HG03432 (cell line): ENCODE measurements around the gene PNP.

Experiments
- ATAC-seq: cut with Tn5 transposase; IDR thresholded peaks from one replicate; pipeline ENCODE4 v1.9.1; 2021; ENCODE audit warnings: mild to moderate bottlenecking, moderate library complexity; ENCODE audit not compliant: unreplicated experiment

PNP gene

DNA sequence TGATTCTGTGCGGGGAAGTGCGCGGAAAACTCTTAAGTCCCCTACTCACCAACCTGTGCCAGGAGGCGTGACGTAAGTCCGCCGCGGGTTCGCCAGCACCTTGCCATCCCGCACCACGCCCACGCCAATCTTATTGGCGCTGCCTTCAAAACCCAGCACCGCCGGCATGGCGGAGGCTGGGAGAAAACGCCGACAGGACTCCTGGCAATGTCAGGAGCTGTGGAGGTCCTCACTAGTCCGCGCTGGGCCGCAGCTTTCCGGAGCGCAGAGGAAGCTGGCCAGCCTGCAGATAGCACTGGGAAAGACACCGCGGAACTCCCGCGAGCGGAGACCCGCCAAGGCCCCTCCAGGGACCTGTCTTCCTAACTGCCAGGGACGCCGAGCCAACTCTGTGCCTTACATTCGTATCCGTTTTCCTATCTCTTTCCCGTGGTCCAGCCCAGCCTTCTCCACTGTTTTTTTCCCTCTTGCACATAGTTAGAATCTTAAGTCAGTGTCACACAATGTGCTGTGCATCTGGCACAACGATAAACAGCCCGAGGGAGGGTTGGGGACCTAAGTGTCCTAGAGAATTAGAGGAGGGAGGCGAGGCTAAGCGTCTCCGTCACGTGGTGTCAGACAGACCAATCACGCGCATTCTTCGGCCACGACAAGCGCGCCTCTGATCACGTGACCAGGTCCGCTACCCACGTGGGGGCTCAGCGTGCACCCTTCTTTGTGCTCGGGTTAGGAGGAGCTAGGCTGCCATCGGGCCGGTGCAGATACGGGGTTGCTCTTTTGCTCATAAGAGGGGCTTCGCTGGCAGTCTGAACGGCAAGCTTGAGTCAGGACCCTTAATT is 14.5 kb upstream of the PNP start, which contains the start of the genes APEX1 and OSGEP:
Gene APEX1, plus strand, starts transcription at position 711 of the 839 bp plus-strand sequence. CDS start 420 bp downstream, outside the sequence.
Gene OSGEP, minus strand, starts transcription at position 297 of the 839 bp plus-strand sequence. Its CDS starts 129 bp downstream, at position 168.
- peak; percentile 90 for ATAC-seq

DNA sequence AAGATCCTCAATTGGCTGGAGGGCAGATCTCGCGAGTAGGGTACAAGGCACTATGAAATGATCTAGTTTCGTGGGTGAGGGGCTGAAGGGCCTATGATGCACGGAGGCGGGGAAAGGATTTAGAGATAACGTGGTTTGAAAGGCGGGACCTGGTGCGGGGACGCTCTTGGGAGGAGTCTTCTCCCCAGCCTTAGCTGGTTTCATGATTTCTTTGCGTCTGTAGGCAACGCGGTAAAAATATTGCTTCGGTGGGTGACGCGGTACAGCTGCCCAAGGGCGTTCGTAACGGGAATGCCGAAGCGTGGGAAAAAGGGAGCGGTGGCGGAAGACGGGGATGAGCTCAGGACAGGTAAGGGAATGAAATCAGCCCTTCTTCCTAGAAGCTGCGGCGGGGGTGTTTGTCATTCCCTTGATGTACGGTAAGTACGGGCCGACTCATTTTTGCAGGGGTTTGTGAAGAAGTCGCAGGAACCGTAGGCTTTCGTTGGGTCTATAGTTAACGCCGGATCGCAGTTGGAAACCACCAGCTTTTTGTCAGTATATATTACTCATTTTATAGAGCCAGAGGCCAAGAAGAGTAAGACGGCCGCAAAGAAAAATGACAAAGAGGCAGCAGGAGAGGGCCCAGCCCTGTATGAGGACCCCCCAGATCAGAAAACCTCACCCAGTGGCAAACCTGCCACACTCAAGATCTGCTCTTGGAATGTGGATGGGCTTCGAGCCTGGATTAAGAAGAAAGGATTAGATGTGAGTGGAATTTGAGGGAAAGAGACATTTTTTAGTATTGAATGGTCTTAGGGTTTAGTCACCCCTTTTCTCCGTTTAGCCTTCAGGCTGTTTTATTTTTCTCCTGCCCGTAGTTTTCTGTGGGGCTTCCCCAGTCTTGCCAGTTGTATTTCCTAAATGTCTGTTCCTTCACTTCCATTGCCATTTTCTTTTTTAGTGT is 13.6 kb upstream of the PNP start:
- peak; percentile 48 for ATAC-seq

GRCh38 chr14:20456971-20457370 is 12.2 kb upstream of the PNP start:
- ATAC-seq, result no peak

GRCh38 chr14:20458031-20458789 is 11.0 kb upstream of the PNP start:
- ATAC-seq, result no peak

DNA sequence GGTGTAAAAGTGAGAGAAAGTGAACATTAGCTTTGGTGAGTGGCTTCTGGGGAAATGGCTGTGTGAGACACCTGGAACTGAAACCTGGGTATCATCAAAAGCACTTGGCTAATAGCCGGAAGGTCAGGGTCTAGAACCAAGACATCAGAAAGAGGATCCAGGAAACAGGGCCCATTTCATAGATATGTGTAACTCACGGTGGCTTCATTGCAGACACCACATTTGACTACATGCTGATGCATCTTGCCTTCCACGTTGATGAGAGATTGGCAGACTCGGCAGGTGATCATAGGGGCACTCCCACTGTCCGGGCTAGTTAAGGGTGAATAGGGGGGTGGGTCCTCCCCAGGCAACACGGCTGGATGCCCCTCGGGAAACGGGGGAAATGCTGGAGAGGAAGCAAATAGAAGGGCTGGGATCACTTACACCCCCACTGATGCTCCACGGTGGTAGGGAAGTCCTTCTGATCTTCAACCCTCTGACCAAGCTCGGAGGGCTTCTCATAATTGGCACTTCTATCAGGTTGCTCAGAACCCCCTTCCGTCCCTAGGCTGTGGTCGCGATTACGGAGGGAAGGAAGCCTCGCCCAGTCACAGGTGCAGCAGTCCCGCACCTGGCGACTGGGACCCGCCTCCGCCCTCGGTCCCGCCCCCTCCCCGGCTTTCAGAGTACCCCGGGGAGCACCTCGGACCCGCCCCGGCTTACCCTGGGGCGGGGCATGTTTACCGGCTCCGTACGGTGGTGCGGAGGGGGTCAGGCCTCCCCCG is 8.6 kb upstream of the PNP start:
- peak; percentile 17 for ATAC-seq

DNA sequence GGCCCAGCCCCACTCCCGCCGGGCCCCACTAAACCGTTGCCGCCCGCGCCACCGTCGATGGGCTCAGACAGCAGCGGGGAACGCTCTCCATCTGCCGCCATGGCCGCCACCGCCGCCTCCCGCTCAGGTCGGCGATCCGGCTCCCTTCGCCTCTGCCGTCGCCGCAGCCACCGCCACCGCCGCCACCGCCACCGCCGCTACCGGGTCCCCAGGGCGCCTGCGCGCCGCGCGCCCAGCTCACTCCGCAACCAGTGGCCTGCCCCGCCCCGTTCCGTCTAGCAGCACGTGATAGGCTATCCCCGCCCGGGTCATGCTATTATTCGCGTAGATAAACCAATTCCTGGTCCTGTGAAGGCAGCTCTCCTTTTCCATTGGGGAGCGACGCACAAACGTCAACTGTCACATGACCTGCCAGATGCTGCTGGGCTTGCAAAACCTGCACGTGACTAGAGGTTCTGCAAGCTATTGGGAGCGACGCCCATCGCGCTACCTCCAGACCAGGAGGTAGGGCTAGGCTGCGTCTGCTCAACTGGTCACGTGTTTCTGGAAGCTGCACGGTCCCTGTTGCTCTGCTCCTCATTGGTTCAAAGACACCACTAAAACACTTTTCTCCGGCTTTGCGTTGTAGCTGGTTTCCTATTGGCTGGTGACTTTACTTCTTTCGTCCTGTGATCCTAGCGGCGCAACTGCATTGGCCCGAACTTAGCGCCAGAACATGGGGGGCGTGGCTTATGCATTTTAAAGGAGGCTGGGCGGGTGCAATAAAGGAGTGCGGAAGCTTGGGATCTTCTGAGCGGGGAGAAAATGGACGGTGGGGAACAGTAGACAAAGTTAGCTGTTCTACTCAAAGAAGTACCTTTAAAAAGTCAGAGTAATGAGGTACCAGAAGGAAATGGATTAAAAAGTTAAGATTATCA is 7.7 kb upstream of the PNP start, which contains the start of gene PIP4P1:
Gene PIP4P1, minus strand, starts transcription at position 210 of the 917 bp plus-strand sequence. Its CDS starts 109 bp downstream, at position 101.
- peak; percentile 93 for ATAC-seq

DNA sequence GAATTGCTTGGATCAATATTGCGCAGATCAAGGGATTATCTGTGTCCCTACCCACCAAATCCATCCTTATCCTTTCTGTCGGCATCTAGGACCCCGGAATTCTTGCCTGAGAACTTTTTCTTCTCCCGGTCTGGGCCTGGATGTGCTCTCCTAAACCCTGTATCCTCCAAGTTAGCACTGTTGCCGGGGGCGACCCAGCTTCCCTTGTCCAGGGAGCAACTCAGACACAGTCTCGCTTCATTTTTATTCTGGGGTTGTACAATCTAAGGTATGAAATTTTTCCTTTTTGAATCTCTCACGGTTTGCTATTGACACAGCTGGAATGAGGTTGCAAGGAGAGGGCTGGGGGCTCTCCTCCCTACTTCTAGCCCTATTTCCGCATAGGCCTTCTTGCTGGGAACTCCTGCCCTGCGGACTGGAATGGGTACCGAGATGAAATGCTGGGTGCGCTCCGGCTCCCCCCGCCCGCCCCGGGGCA is 403 bp upstream of the PNP start:
- ATAC-seq, result no peak

DNA sequence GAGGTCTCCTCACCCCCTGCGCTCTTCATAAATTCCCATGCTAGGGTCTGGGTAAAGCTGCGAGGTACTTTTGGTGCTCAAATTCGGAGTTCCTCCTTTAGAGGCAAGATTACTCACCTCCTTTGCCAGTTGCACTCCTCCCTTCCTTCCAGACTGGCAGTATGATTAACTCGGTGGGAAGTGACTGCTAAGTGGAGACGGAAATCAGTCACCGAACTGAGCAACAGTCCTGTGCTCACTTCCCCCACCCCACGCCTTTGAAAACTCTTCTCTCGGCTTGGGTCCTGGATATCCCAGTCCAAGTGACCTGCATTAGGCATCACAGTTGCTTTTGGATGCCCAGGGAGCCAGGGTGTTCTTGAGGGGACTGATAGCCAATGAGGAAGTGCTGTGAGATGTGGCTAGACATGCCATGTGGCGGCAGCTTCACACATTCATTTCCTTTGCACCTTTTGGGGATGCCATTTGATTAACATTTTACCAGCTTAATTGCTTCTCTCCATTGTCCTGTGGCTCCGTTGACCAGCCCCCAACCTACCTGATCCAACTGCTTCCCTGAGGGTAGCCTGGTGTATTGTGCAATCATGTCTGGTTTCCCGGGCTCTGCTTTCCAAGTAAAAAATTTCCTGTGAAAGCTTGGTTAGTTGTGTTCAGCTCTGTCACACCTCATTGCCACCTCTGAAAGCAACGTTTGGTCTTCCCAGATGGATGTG is 840 bp downstream of the PNP start:
- peak; percentile 39 for ATAC-seq

DNA sequence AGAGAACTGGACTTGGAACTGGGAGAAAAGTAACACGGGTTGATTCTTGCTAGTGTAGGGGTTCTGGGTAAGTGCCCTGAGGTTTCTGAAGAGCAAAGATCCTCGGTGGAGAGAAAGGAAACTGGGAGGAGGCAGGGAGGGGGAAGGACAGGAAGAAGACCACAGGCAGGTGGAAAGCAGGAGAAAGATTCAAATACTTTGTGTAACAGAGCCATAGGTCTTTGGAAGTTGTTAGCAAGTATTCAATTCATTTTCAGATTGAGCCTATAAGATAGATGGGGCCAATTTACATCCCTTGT is 1.3 kb downstream of the PNP start:
- no peak for ATAC-seq

DNA sequence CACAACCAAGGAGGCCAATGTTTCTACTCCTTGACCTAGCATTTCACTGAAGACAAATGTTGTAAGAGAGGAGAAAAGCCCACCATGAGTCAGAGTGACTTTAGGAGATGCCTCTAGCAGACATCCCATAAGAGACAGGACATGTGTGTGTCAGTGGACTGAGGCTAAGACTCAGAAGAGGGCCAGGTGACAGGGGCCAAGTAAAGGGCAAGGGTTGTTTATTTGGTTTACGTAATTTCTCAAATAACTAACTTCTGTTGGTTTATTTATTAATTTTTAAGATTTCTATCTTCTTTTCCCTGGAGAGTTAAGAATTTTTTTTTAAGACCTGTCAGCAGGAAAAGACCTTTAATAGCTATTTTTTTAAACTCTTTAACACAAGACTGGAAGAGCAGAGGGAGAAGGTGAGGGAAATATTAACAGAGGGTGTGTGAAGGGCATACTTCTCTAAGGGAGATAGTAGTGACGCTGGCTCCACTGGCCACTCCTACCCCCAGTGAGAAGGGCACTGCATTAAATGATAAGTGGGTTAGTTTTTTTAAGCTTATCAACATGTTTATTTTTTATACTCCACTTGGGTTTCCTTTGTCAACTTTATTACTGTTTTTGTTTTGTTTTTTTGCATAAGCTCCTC is 3.4 kb downstream of the PNP start:
- ATAC-seq, result no peak

GRCh38 chr14:20476776-20477175 is 7.6 kb downstream of the PNP start:
- no peak for ATAC-seq

- no peak for ATAC-seq
Observed at GRCh38 chr14:20477211-20477876, 8.1 kb downstream of the PNP start.

DNA sequence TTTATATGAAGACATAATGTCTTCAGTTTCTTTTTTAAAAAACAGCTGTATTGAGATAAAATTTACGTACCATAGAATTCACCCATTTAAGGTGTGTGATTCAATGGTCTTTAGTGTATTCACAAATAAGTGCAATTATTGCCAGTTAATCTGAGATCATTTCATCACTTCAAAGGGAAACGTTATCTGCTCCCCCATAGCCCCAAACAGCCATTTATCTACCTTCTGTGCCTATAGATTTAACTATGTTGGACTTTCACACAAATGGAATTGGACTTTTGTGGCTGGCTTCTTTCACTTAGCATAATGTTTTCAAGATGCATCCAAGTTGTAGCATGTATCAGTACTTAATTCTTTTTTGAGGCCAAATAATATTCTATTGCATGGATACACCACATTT is 9.7 kb downstream of the PNP start:
- no peak for ATAC-seq

- no peak for ATAC-seq
Observed at GRCh38 chr14:20482382-20482781, 13.2 kb downstream of the PNP start.

DNA sequence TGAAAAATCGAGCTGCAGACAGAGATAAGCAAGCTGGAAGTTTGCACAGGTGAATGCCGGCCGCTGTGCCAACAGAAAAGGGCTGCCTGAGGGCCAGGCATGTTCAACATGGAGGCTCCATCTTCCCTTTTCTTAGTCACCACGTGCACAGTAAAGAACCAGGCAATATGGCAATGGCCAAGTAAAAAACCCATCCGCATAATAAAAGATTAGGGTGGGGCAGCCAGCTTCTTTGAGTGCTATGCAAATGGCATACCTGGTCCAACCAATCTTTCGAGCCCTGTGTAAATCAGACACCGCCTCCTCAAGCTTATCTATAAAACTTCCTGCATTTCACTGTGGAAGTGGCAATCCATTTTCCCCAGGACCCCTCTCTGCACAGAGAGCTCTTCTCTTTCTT is 16.7 kb downstream of the PNP start:
- no peak for ATAC-seq

- no peak for ATAC-seq
Observed at GRCh38 chr14:20486684-20487395, 17.6 kb downstream of the PNP start.

GRCh38 chr14:20487396-20487725 is 18.2 kb downstream of the PNP start:
- ATAC-seq, result no peak
